Testis (tissue), 3 donors: ENCODE data around the gene RTBDN. TPM values are rescaled to one million over a fixed set of nuclear protein-coding genes. Genes with fewer than 3 reads are reported as not detected.

ENCODE experiments used
- DNase-seq: peaks from one replicate; pipeline ENCODE4 v3.0.0-alpha.2; 2019
- H3K27ac ChIP-seq, 2 donors: fragments of 200-600 bp; sonication (generic); one replicate each; pipeline ENCODE4 v1.5.1; 2019
- H3K27me3 ChIP-seq: fragments of 200-600 bp; sonication (generic); one replicate; pipeline ENCODE4 v1.5.1; 2019
- H3K36me3 ChIP-seq: fragments of 200-600 bp; sonication (generic); one replicate; pipeline ENCODE4 v1.5.1; 2017; ENCODE audit warnings: low read depth; ENCODE audit errors: missing control alignments
- H3K4me1 ChIP-seq: fragments of 200-600 bp; sonication (generic); one replicate; pipeline ENCODE4 v1.5.1; 2019
- H3K4me3 ChIP-seq, 2 donors: fragments of 200-600 bp; sonication (generic); one replicate each; pipeline ENCODE4 v1.5.1; 2017 to 2019
- H3K9me3 ChIP-seq: fragments of 200-600 bp; sonication (generic); one replicate; pipeline ENCODE4 v1.5.1; 2017
- CTCF ChIP-seq, 3 experiments: fragments of 450-650 bp in 2 of 3; fragments of 200-600 bp in 1 of 3; sonication (generic) in 1 of 3; IDR thresholded peaks; one replicate each; pipeline ENCODE4 v1.5.1; 2016 to 2019; ENCODE audit warnings: antibody characterized with exemption in 3 of 3, mild to moderate bottlenecking in 2 of 3, moderate library complexity in 1 of 3
- POLR2A ChIP-seq: fragments of 450-650 bp; IDR thresholded peaks from one replicate; pipeline ENCODE4 v1.6.1; 2017; ENCODE audit warnings: antibody characterized with exemption, mild to moderate bottlenecking, moderate library complexity
- WGBS, 2 donors: methylation state at CpG; one replicate each; pipeline ENCODE4 v1.1.5; 2018; 5-methylcytosine and 5-hydroxymethylcytosine counted together
- intact Hi-C: fragments of 100-400 bp; cut with DNase I; formaldehyde crosslinking; loops from one replicate; pipeline ENCODE4 v1.15.1; 2023; ENCODE audit warnings: low total_unique reads
- polyA plus RNA-seq: library from polyadenylated mRNA; stranded (reverse); fragments of 350-450 nt; fragmentation: Illumina TruSeq; extraction: RNeasy Lipid Tissue Mini Kit (QIAGEN cat#74804); gene quantifications from one replicate; pipeline ENCODE4 v1.2.3, GENCODE V29; 2014; ENCODE audit warnings: low read depth, low replicate concordance; ENCODE audit not compliant: insufficient read depth
- total RNA-seq, 2 donors: library from RNA; depleted of rRNA; stranded (reverse); fragments of >200 nt; gene quantifications; one replicate each; pipeline ENCODE4 v1.2.3, GENCODE V29; 2016

Gene RTBDN
- total and polyA plus RNA-seq, 3 donors from 2014 or later, result 3.7 to 5.1 (median 3.8) TPM

- H3K27me3 ChIP-seq, result no peaks in the 10 kb centered on the region
- H3K9me3 ChIP-seq, result no peaks in the 10 kb centered on the region
- H3K4me1 ChIP-seq, result peaks cover 17% of the 10 kb centered on the region
- TF ChIP-seq CTCF (IDR thresholded peaks at IDR 0.05) (peak; percentile 89 to 97 (median 94)), POLR2A (no peak)
- H3K36me3 ChIP-seq, result no peaks in the 10 kb centered on the region
- intact Hi-C loops, result loop anchor here (10.0 kb wide), 1 partner anchor 62 kb away; the partner anchor contains the start of genes GET3 and TRIR
- H3K4me3 ChIP-seq, result no peak overlapping the region
- peak; percentile 86 for DNase-seq
- 3 to 10% methylated on average over 15 to 18 of the region's 18 CpGs for WGBS, 2 donors
- H3K27ac ChIP-seq, result peak overlapping the region in 1 of 2 donors; percentile 59
Observed at GRCh38 chr19:12796146-12797071, 38.0 kb downstream of the RTBDN start.

DNA sequence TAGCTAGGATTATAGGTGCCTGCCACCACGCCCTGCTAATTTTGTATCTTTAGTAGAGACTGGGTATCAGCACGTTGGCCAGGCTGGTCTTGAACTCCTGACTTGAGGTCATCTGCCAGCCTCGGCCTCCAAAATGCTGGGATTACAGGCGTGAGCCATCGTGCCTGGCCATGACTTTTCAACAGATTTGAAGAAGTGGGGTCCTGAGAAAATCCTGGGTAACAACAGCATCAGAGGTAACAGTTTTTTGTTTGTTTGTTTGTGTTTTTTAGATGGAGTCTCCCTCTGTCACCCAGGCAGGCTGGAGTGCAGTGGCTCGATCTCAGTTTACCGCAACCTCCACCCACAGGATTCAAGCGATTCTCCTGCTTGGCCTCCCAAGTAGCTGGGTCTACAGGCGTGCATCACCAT is 39.4 kb downstream of the RTBDN start:
- WGBS, 2 donors, result 83 to 90% methylated on average over 8 to 9 of the region's 9 CpGs
- H3K4me1 ChIP-seq, result peaks cover 16% of the 10 kb centered on the region
- intact Hi-C loops, result loop anchor here (10.0 kb wide), 1 partner anchor 60 kb away; the partner anchor contains the start of genes GET3 and TRIR
- no peaks in the 10 kb centered on the region for H3K36me3 ChIP-seq
- H3K27ac ChIP-seq, result peak overlapping the region in 1 of 2 donors; percentile 98
- H3K4me3 ChIP-seq, result no peak overlapping the region
- no peak for DNase-seq
- no peak for TF ChIP-seq CTCF (IDR thresholded peaks at IDR 0.05)
- no peak for TF ChIP-seq POLR2A
- H3K9me3 ChIP-seq, result no peaks in the 10 kb centered on the region
- no peaks in the 10 kb centered on the region for H3K27me3 ChIP-seq

GRCh38 chr19:12794196-12794941 is 40.0 kb downstream of the RTBDN start:
- intact Hi-C loops, result loop anchor here (10.0 kb wide), 1 partner anchor 60 kb away; the partner anchor contains the start of genes GET3 and TRIR
- TF ChIP-seq CTCF (IDR thresholded peaks at IDR 0.05) (no peak), POLR2A (no peak)
- no peak for DNase-seq
- Histone ChIP-seq H3K4me3 (peak overlapping the region; percentile 75 to 88), H3K9me3 (no peaks in the 10 kb centered on the region), H3K27ac (peak overlapping the region; percentile 93 to 98), H3K36me3 (no peaks in the 10 kb centered on the region), H3K4me1 (peaks cover 16% of the 10 kb centered on the region), H3K27me3 (no peaks in the 10 kb centered on the region)
- WGBS, 2 donors, result 58 to 68% methylated on average over 7 of the region's 7 CpGs

- H3K4me3 ChIP-seq, result peak overlapping the region; percentile 75 to 88
- peaks cover 24% of the 10 kb centered on the region for H3K4me1 ChIP-seq
- H3K27me3 ChIP-seq, result no peaks in the 10 kb centered on the region
- WGBS, 2 donors, result 1% methylated on average over 40 to 47 of the region's 81 CpGs
- peak overlapping the region; percentile 93 to 98 for H3K27ac ChIP-seq
- DNase-seq, result peak; percentile 93
- no peaks in the 10 kb centered on the region for H3K36me3 ChIP-seq
- TF ChIP-seq POLR2A (peak; percentile 79), CTCF (IDR thresholded peaks at IDR 0.05) (no peak)
- intact Hi-C loops, result loop anchor here (10.0 kb wide), 1 partner anchor 59 kb away; the partner anchor contains the start of genes GET3 and TRIR
- H3K9me3 ChIP-seq, result no peaks in the 10 kb centered on the region
Observed at GRCh38 chr19:12793290-12794195, 40.8 kb downstream of the RTBDN start.
